Nephron (organoid): ENCODE data around the gene PRLHR.
A peak's percentile ranks its signal among the peaks of the same experiment; 100 is the strongest.

Experiments used
- H3K27ac Mint-ChIP-seq, 3 experiments: 2 replicates each; pipeline ENCODE4 v1.8.0; 2020; ENCODE audit warnings: mixed read lengths in 3 of 3, mild to moderate bottlenecking in 2 of 3, moderate library complexity in 1 of 3
- H3K27me3 Mint-ChIP-seq: 2 replicates; pipeline ENCODE4 v1.8.0; 2021; ENCODE audit warnings: low read depth, mild to moderate bottlenecking, moderate library complexity, mixed read lengths
- H3K36me3 Mint-ChIP-seq: 2 replicates; pipeline ENCODE4 v1.8.0; 2020; ENCODE audit warnings: low read depth, mixed read lengths
- H3K4me1 Mint-ChIP-seq: 2 replicates; pipeline ENCODE4 v1.8.0; 2020; ENCODE audit warnings: mixed read lengths
- H3K4me3 Mint-ChIP-seq, 3 experiments: 2 replicates each; pipeline ENCODE4 v1.8.0; 2020; ENCODE audit warnings: mild to moderate bottlenecking in 3 of 3, mixed read lengths in 3 of 3, moderate library complexity in 2 of 3
- H3K9me3 Mint-ChIP-seq: 2 replicates; pipeline ENCODE4 v1.8.0; 2020; ENCODE audit warnings: mixed read lengths
- CTCF ChIP-seq, 3 experiments: fragments of 200-600 bp; sonication (generic); IDR thresholded peaks; one replicate each; pipeline ENCODE4 v1.5.0; 2021; ENCODE audit warnings: antibody characterized with exemption in 3 of 3; ENCODE audit not compliant: unreplicated experiment in 3 of 3

PRLHR gene

GRCh38 chr10:118583611-118584010 is 11.8 kb downstream of the PRLHR start:
- TF ChIP-seq CTCF (IDR thresholded peaks at IDR 0.05; ENCODE audit: unreplicated experiment in 3 of 3), result no peak
- H3K9me3 Mint-ChIP-seq, result peaks cover 6% of the 10 kb centered on the region
- H3K4me3 Mint-ChIP-seq, result no peak overlapping the region
- peaks cover 9% of the 10 kb centered on the region for H3K4me1 Mint-ChIP-seq
- H3K27ac Mint-ChIP-seq, result no peak overlapping the region
- no peaks in the 10 kb centered on the region for H3K36me3 Mint-ChIP-seq
- H3K27me3 Mint-ChIP-seq, result peaks cover 34% of the 10 kb centered on the region

DNA sequence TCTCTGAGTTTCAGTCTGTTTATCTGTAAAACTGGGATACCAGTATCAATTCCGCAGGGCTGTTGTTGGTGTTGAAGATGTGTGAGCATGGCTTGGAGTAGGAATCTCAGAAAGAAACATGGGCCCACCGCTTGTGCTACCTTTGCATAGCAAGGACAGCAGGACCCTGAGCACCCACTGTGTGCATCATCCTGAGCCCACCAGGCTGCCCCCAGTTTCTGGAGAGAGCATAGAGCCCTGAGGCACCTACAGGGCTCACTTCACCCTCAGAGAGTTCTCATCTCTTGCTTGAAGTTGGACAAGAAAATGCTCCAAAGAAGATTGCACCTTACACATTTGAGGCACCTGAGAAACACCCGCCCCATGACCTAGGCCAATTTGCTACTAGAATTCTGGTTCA is 12.9 kb downstream of the PRLHR start:
- Mint-ChIP-seq H3K4me1 (peaks cover 6% of the 10 kb centered on the region), H3K4me3 (no peak overlapping the region), H3K27ac (no peak overlapping the region), H3K9me3 (peaks cover 6% of the 10 kb centered on the region), H3K36me3 (no peaks in the 10 kb centered on the region), H3K27me3 (peaks cover 30% of the 10 kb centered on the region)
- TF ChIP-seq CTCF (IDR thresholded peaks at IDR 0.05; ENCODE audit: unreplicated experiment in 3 of 3), result no peak

- no peaks in the 10 kb centered on the region for H3K36me3 Mint-ChIP-seq
- no peak overlapping the region for H3K27ac Mint-ChIP-seq
- no peak overlapping the region for H3K4me3 Mint-ChIP-seq
- peaks cover 33% of the 10 kb centered on the region for H3K27me3 Mint-ChIP-seq
- H3K4me1 Mint-ChIP-seq, result no peaks in the 10 kb centered on the region
- H3K9me3 Mint-ChIP-seq, result peaks cover 6% of the 10 kb centered on the region
- TF ChIP-seq CTCF (IDR thresholded peaks at IDR 0.05; ENCODE audit: unreplicated experiment in 3 of 3), result no peak
Measured at GRCh38 chr10:118581340-118581739, 14.1 kb downstream of the PRLHR start.

DNA sequence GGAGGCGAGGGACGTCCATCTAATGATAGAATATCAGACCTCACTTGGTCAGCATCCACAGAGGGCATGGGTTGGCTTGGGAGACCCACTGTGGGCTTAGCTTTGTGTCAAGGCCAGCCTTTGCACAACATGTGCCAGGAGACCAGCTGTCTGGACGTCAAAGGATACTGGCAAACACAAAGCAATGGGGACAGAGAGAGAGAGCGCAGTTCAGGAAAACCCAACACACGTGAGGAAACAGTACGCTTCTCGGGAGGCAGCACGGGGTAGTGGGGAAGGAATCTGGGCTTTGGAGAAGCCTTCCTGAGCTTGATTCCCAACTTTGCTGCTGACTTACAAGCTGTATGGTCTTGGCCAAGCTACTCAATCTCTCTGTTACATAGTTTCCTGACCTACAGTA is 14.7 kb downstream of the PRLHR start:
- no peak overlapping the region for H3K27ac Mint-ChIP-seq
- peaks cover 33% of the 10 kb centered on the region for H3K27me3 Mint-ChIP-seq
- no peak overlapping the region for H3K4me3 Mint-ChIP-seq
- TF ChIP-seq CTCF (IDR thresholded peaks at IDR 0.05; ENCODE audit: unreplicated experiment in 3 of 3), result no peak
- H3K9me3 Mint-ChIP-seq, result peaks cover 6% of the 10 kb centered on the region
- H3K36me3 Mint-ChIP-seq, result no peaks in the 10 kb centered on the region
- H3K4me1 Mint-ChIP-seq, result no peaks in the 10 kb centered on the region

- H3K4me1 Mint-ChIP-seq, result peaks cover 30% of the 10 kb centered on the region
- H3K4me3 Mint-ChIP-seq, result no peak overlapping the region
- no peaks in the 10 kb centered on the region for H3K36me3 Mint-ChIP-seq
- no peaks in the 10 kb centered on the region for H3K9me3 Mint-ChIP-seq
- no peak overlapping the region for H3K27ac Mint-ChIP-seq
- no peak for TF ChIP-seq CTCF (IDR thresholded peaks at IDR 0.05; ENCODE audit: unreplicated experiment in 3 of 3)
- peaks cover 31% of the 10 kb centered on the region for H3K27me3 Mint-ChIP-seq
Measured at GRCh38 chr10:118573512-118573911, 21.9 kb downstream of the PRLHR start.

DNA sequence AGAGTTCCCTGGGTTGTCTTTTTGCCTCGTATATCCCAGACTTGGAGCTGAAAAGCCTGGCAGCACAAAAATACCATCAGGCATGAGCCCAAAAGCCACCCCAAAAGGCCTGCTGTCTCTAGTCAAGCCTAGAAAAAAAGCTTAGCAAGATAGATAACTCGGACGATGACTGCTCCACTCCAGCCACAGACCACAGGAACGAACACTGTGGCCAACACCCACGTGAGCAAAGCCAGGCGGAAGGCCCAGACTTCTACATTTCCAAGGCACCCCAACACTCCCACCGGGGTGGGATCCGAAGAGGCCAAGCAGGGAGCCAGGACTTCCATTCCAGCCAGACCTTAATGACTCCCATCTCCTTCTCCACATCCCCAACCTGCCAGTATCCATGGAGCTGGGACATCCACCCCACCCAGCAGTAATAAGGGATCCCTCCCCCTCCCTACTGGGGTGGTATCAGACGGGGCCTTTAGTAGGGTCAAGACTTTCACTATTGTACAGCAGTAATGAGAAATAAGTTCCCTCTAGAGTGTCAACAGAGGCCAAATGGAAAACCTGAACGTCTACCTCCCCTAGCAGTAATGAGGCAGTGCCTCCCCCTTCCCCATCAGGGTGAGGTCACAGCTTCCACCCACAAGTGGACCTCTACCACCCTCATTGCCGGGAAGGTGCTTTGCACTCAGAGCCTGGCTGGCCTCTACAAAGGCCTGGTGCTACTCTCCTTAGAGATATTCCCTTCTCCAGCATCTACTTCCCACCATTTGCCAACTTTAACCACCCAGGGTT is 23.0 kb downstream of the PRLHR start:
- Mint-ChIP-seq H3K27me3 (peaks cover 27% of the 10 kb centered on the region), H3K4me3 (no peak overlapping the region), H3K36me3 (no peaks in the 10 kb centered on the region), H3K9me3 (no peaks in the 10 kb centered on the region), H3K27ac (peak overlapping the region in 1 of 3 experiments; percentile 60), H3K4me1 (peaks cover 32% of the 10 kb centered on the region)
- TF ChIP-seq CTCF (IDR thresholded peaks at IDR 0.05; ENCODE audit: unreplicated experiment in 3 of 3), result no peak
